22Rv1 (cell line): ENCODE results near the gene SPATA4.

ENCODE experiments used
- H3K27ac ChIP-seq: fragments of 450-650 bp; 2 replicates; pipeline ENCODE4 v1.5.1; 2017
- ZFX ChIP-seq: fragments of 450-650 bp; IDR thresholded peaks from 2 replicates; pipeline ENCODE4 v1.6.1; 2017; ENCODE audit warnings: antibody characterized with exemption, borderline replicate concordance
- TF ChIP-seq, protein P1 (sequence below): fragments of 450-650 bp; IDR thresholded peaks from 2 replicates; pipeline ENCODE4 v1.5.1; 2017; ENCODE audit warnings: mild to moderate bottlenecking

The SPATA4 gene

DNA sequence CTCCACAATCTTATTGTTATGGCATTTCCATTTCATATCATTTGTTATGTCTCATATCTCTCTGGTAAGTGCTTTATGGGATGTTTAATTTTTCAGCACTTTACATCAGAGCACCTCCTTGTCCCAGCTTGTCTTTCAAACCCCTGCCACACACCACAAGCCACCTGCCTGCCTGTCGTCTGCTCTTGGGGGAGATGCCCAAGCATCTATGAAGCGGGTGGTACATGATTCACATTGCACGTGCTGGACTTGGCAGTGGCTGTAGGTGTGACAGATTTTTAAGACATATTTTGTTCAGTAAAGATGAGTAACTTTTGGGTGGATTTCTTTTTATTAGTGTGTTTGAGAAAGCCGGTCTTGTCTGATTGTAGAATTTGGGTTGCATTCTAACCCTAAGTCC lies 14.2 kb upstream of the SPATA4 start:
- no peak for TF ChIP-seq ZFX
- no peak overlapping the region for H3K27ac ChIP-seq

DNA sequence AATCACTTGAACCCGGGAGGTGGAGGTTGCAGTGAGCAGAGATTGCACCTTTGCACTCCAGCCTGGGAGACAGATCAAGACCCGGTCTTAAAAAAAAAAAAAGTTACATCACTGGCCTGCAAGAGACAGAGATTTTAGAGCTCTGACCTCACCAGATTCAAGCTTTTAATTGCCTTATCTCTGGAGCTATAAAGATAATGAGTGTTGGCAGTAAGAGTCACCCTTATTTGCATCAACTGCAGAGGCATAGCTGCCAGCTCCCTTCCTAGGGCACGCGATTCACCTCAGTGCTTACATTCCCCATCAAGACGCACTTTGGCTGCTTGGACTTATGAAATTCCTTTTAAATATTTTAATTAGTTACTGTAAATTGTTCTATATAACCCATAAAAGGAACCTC lies 12.5 kb upstream of the SPATA4 start:
- no peak for TF ChIP-seq ZFX
- TF ChIP-seq, protein P1, sequence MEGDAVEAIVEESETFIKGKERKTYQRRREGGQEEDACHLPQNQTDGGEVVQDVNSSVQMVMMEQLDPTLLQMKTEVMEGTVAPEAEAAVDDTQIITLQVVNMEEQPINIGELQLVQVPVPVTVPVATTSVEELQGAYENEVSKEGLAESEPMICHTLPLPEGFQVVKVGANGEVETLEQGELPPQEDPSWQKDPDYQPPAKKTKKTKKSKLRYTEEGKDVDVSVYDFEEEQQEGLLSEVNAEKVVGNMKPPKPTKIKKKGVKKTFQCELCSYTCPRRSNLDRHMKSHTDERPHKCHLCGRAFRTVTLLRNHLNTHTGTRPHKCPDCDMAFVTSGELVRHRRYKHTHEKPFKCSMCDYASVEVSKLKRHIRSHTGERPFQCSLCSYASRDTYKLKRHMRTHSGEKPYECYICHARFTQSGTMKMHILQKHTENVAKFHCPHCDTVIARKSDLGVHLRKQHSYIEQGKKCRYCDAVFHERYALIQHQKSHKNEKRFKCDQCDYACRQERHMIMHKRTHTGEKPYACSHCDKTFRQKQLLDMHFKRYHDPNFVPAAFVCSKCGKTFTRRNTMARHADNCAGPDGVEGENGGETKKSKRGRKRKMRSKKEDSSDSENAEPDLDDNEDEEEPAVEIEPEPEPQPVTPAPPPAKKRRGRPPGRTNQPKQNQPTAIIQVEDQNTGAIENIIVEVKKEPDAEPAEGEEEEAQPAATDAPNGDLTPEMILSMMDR, result no peak
- no peak overlapping the region for H3K27ac ChIP-seq

- TF ChIP-seq, protein P1, result no peak
- no peak for TF ChIP-seq ZFX
- H3K27ac ChIP-seq, result no peak overlapping the region
Measured at GRCh38 chr4:176205299-176205698, 9.9 kb upstream of the SPATA4 start.

- H3K27ac ChIP-seq, result no peak overlapping the region
- TF ChIP-seq, protein P1, result no peak
- TF ChIP-seq ZFX, result no peak
Measured at GRCh38 chr4:176198316-176198903, 3.0 kb upstream of the SPATA4 start.

- no peak for TF ChIP-seq ZFX
- TF ChIP-seq, protein P1, result no peak
Measured at GRCh38 chr4:176193938-176194337, 1.4 kb downstream of the SPATA4 start.

GRCh38 chr4:176193126-176193525 lies 2.3 kb downstream of the SPATA4 start:
- H3K27ac ChIP-seq, result no peak overlapping the region
- no peak for TF ChIP-seq ZFX
- TF ChIP-seq, protein P1, result no peak

More at GRCh38 chr4:176193938-176194337, 1.4 kb downstream of the SPATA4 start:
- no peak overlapping the region for H3K27ac ChIP-seq

DNA sequence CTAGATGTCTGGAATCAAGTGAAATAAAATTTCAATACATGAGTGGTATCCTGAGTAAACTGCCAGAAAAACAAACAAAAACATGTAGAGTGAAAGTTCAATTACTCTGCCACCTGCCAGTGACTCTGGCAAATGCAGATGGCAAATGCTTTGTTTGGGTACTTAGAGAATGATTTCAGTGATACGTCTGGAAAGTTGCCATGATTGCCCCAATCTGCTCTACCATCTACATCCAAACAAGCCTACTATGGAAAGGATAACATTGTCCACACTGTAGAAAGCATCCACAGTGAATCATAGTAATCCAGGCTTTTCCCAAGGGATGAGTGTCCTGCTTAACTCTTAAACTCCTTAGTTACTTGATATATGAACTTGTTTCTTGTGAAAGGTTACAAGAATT lies 3.4 kb downstream of the SPATA4 start:
- TF ChIP-seq, protein P1, result peak; percentile 21; the same call in 1 of the 2 replicates
- TF ChIP-seq ZFX, result no peak
- H3K27ac ChIP-seq, result no peak overlapping the region
